ENCODE measurements around the gene AUTS2. TPM values are rescaled to one million over a fixed set of nuclear protein-coding genes. Genes with fewer than 3 reads are reported as not detected.

Gene AUTS2
- total and polyA plus RNA-seq, 9 of the 15 experiments (the other 6 are each of a cell fraction or from before 2014, with no cell fraction given) = 0.58 TPM; not detected in 8

GRCh38 chr7:69659983-69660382 is 61.7 kb downstream of the AUTS2 start (continued):
- TF ChIP-seq, protein P1, sequence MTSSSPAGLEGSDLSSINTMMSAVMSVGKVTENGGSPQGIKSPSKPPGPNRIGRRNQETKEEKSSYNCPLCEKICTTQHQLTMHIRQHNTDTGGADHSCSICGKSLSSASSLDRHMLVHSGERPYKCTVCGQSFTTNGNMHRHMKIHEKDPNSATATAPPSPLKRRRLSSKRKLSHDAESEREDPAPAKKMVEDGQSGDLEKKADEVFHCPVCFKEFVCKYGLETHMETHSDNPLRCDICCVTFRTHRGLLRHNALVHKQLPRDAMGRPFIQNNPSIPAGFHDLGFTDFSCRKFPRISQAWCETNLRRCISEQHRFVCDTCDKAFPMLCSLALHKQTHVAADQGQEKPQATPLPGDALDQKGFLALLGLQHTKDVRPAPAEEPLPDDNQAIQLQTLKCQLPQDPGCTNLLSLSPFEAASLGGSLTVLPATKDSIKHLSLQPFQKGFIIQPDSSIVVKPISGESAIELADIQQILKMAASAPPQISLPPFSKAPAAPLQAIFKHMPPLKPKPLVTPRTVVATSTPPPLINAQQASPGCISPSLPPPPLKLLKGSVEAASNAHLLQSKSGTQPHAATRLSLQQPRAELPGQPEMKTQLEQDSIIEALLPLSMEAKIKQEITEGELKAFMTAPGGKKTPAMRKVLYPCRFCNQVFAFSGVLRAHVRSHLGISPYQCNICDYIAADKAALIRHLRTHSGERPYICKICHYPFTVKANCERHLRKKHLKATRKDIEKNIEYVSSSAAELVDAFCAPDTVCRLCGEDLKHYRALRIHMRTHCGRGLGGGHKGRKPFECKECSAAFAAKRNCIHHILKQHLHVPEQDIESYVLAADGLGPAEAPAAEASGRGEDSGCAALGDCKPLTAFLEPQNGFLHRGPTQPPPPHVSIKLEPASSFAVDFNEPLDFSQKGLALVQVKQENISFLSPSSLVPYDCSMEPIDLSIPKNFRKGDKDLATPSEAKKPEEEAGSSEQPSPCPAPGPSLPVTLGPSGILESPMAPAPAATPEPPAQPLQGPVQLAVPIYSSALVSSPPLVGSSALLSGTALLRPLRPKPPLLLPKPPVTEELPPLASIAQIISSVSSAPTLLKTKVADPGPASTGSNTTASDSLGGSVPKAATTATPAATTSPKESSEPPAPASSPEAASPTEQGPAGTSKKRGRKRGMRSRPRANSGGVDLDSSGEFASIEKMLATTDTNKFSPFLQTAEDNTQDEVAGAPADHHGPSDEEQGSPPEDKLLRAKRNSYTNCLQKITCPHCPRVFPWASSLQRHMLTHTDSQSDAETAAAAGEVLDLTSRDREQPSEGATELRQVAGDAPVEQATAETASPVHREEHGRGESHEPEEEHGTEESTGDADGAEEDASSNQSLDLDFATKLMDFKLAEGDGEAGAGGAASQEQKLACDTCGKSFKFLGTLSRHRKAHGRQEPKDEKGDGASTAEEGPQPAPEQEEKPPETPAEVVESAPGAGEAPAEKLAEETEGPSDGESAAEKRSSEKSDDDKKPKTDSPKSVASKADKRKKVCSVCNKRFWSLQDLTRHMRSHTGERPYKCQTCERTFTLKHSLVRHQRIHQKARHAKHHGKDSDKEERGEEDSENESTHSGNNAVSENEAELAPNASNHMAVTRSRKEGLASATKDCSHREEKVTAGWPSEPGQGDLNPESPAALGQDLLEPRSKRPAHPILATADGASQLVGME (CRISPR knock-in tag; IDR thresholded peaks at IDR 0.05) = no peak
- TF ChIP-seq SPI1 (IDR thresholded peaks at IDR 0.05; ENCODE audit: borderline replicate concordance, low read depth, low read length) = no peak
- TF ChIP-seq ZSCAN29 (IDR thresholded peaks at IDR 0.05) = no peak
- TF ChIP-seq ELF4 (CRISPR knock-in tag; IDR thresholded peaks at IDR 0.05) = no peak
- TF ChIP-seq ZNF764 (CRISPR knock-in tag; IDR thresholded peaks at IDR 0.05; ENCODE audit: low read depth) = no peak
- no peak for TF ChIP-seq DDX20 (tag; IDR thresholded peaks at IDR 0.05; ENCODE audit: low read depth)
- no peak for TF ChIP-seq CBX2 (IDR thresholded peaks at IDR 0.05; ENCODE audit: insufficient read depth, low read length, poor library complexity, severe bottlenecking)
- TF ChIP-seq, protein P2, sequence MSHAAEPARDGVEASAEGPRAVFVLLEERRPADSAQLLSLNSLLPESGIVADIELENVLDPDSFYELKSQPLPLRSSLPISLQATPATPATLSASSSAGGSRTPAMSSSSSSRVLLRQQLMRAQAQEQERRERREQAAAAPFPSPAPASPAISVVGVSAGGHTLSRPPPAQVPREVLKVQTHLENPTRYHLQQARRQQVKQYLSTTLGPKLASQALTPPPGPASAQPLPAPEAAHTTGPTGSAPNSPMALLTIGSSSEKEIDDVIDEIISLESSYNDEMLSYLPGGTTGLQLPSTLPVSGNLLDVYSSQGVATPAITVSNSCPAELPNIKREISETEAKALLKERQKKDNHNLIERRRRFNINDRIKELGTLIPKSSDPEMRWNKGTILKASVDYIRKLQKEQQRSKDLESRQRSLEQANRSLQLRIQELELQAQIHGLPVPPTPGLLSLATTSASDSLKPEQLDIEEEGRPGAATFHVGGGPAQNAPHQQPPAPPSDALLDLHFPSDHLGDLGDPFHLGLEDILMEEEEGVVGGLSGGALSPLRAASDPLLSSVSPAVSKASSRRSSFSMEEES (CRISPR knock-in tag; IDR thresholded peaks at IDR 0.05) = no peak
- TF ChIP-seq NCOA1 (IDR thresholded peaks at IDR 0.05; ENCODE audit: low read depth) = no peak
- no peak for TF ChIP-seq TCF3 (CRISPR knock-in tag; IDR thresholded peaks at IDR 0.05)
